ENCODE results near the gene GBF1. TPM values are rescaled to one million over a fixed set of nuclear protein-coding genes. Genes with fewer than 3 reads are reported as not detected.

Gene GBF1
- total RNA-seq, 1 donor from 2014 or later: 46.4 TPM

DNA sequence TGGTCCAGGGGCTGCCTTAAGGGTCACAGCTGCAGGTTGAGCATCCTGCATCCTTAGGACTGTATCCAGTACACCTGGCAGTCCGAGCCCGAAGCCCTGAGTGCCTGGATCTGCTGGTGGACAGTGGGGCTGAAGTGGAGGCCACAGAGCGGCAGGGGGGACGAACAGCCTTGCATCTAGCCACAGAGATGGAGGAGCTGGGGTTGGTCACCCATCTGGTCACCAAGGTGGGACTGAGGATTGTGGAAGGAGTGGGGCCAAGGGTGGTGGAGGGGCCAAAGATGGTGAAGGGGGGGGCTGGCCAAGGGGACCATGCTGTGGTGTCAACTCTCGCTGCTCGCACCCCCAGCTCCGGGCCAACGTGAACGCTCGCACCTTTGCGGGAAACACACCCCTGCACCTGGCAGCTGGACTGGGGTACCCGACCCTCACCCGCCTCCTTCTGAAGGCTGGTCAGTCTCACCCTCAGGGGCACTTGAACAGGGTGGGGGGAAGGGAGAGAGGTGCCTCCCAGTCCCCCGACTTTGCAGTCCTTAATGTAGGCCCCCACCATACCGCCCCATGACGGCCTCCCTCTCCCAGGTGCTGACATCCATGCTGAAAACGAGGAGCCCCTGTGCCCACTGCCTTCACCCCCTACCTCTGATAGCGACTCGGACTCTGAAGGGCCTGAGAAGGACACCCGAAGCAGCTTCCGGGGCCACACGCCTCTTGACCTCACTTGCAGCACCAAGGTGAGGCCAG is 155.4 kb downstream of the GBF1 start:
- intact Hi-C loops (cut with DNase I): loop anchor here (5.0 kb wide), 1 partner anchor 233 kb away; no protein-coding TSS in a partner anchor
- no peak for DNase-seq (ENCODE audit: low spot score)

DNA sequence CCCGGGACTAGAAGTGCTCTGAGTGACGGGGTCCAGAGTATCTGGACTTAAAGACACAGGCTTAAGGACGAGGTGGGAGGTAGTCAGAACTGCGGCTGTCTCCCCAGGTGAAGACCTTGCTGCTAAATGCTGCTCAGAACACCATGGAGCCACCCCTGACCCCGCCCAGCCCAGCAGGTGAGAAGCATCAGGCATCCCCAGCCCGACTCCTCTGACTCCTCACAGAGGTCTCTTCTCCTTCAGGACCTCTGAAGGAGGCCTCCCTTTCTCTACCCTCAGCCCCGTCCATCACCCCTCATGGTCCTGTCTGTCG is 156.0 kb downstream of the GBF1 start:
- no peak for DNase-seq (ENCODE audit: low spot score)
- intact Hi-C loops (cut with DNase I): loop anchor here (5.0 kb wide), 1 partner anchor 234 kb away; no protein-coding TSS in a partner anchor

DNA sequence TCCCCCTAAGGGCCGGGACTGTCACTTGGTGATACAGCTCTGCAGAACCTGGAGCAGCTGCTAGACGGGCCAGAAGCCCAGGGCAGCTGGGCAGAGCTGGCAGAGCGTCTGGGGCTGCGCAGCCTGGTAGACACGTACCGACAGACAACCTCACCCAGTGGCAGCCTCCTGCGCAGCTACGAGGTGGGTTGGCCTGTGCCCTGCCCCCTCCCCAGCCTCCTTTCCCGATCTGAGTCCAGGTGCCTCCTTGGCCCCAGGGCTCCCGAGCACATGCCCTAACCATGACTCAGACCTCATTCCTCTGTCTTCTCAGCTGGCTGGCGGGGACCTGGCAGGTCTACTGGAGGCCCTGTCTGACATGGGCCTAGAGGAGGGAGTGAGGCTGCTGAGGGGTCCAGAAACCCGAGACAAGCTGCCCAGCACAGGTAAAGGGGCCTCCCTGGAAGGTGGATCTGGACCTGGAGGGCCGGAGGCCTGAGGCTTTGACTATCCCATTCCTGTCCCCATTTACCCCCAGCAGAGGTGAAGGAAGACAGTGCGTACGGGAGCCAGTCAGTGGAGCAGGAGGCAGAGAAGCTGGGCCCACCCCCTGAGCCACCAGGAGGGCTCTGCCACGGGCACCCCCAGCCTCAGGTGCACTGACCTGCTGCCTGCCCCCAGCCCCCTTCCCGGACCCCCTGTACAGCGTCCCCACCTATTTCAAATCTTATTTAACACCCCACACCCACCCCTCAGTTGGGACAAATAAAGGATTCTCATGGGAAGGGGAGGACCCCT is 156.6 kb downstream of the GBF1 start:
- DNase-seq (ENCODE audit: low spot score): no peak
- intact Hi-C loops (cut with DNase I): loop anchor here (5.0 kb wide), 1 partner anchor 235 kb away; no protein-coding TSS in a partner anchor

DNA sequence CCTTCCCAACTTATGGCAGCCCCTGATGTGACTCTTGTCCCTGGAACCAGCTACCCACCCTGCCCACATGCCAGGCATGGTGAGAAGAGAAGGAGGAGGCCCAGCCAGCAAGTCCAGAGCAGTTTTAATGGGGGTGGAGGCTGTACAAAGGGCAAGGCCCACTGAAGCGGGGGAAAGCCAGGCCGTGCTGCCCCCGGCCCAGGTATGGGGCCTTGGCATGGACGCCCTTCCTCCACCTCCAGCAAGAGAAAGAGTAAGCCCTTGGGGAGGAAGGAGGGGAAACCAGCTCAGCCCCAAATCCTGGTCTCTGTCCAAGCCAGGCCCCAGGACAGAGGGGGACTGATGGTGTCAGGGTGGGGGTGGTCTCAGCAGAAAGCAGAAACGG is 157.2 kb downstream of the GBF1 start:
- DNase-seq (ENCODE audit: low spot score): no peak
- intact Hi-C loops (cut with DNase I): loop anchor here (5.0 kb wide), 1 partner anchor 235 kb away; no protein-coding TSS in a partner anchor

DNA sequence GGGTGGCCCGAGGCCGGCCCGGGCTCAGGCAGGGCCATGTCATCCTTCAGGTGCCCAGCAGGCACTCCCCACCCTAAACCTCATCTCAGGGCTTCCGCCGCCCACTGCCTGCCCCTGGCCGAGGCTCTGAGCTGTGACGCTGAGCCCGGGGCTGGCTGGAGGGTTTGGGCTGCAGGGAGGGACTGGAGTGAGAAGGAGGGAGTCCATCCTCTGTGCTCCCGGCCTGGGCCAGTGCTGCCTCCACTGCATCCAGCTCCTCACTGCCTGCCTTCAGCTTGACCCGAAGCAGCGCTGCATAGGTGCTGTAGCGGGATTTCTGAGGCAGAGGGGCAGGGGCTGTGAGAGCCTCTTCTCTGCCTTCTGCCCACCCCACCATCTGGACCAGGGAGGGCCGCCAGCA is 157.8 kb downstream of the GBF1 start:
- DNase-seq (ENCODE audit: low spot score): no peak
- intact Hi-C loops (cut with DNase I): loop anchor here (5.0 kb wide), 1 partner anchor 236 kb away; no protein-coding TSS in a partner anchor

DNA sequence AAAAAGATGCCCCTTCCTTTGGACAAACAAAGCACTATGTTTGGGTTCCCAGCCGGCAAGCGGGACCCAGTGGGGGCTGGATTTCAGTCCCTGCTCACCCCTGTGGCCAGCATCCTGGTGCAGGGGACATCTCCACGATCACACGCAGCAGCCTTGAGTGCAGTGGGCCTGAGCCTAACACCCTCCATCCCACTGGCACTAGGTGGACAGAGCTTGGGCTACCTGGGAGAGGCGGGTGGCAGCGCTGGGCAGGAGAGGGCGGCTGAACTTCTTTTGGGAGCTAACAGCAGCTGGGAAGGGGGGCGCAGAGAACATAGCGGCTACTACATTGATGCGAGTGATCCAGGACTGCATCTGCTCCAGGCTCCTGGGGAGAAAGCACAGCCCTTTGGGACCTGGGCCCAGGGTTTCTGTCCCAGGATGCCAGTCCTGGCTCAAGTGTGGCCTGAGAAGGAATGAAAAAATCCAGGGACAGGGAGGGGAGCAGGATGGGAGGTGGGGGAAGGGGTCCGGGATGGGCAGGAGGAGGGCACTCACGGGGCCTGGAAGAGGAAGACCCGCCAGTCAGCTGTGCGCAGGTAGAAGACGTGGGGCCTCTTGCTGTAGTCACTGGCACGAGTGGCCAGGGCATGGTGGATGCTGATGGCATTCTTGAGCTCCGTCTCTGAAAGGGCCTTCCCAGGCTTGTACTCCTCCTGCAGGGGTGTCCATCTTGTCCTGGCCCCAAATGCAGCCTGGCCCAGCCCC is 159.2 kb downstream of the GBF1 start:
- no peak for DNase-seq (ENCODE audit: low spot score)
- intact Hi-C loops (cut with DNase I): loop anchor here (5.0 kb wide), 1 partner anchor 237 kb away; no protein-coding TSS in a partner anchor

DNA sequence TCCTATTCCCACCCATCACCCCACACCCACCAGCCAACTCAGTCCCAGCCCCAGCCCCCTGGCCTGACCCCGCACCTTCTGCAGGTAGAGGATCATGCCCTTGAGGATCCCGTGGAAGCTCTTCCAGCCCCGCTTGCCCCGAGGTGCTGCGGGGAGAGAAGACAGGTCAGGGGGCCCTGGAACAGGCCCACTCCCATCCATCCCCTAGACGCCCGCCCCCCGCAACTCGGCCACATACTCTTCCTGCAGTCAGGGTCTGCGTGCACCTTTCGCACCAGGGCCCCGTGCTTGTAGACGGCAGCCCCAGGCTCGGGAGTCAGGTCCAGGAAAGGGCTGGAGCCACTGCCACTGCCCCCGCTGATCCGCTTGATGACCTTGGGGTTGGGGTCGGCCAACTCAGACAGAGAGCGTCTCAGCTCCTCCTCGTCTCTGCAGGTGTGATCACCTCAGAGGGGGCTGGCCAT is 159.8 kb downstream of the GBF1 start:
- intact Hi-C loops (cut with DNase I): no loop called here
- DNase-seq (ENCODE audit: low spot score): no peak

DNA sequence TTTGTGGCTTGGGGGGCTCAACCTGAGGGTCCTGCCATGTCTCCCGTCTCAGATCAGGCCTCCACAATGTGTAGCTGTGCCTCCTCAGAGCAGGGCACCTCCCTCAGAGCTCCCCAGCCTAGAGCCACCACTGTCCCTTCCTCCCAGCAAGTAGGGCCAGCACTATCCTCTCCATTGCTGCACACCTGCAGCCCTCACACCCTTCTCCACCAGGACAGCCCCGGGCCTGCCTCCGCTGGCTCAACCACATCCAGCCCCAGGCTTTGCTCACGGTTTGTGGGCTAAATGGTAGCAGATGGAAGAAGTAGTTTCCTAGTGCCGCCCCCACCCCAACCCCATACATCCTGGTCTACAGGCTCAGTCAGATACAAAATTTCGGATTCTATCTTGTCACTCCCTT is 160.3 kb downstream of the GBF1 start:
- DNase-seq (ENCODE audit: low spot score): no peak
- intact Hi-C loops (cut with DNase I): loop anchor here (2.0 kb wide), 1 partner anchor 19 kb away; no protein-coding TSS in a partner anchor

DNA sequence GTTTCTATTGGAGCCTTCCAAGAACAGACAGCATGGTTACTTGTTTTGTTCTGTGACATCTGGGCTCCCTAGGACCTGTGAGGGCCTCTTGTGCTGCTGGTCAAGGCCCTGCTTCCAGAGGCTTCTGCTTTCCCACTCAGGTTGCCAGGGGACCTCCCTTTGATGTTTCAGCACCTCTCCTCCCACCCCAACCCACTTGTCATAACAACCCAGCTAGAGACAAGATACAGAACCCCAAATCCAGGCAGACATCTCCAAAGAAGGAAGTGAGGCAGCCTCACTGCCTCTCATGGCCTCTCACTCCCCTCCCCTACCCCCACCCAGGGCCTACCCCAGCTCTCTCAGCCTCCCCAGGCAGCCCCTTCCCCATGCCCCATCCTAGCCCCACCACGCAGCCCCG is 161.5 kb downstream of the GBF1 start:
- intact Hi-C loops (cut with DNase I): loop anchor here (2.0 kb wide), 1 partner anchor 20 kb away; no protein-coding TSS in a partner anchor

DNA sequence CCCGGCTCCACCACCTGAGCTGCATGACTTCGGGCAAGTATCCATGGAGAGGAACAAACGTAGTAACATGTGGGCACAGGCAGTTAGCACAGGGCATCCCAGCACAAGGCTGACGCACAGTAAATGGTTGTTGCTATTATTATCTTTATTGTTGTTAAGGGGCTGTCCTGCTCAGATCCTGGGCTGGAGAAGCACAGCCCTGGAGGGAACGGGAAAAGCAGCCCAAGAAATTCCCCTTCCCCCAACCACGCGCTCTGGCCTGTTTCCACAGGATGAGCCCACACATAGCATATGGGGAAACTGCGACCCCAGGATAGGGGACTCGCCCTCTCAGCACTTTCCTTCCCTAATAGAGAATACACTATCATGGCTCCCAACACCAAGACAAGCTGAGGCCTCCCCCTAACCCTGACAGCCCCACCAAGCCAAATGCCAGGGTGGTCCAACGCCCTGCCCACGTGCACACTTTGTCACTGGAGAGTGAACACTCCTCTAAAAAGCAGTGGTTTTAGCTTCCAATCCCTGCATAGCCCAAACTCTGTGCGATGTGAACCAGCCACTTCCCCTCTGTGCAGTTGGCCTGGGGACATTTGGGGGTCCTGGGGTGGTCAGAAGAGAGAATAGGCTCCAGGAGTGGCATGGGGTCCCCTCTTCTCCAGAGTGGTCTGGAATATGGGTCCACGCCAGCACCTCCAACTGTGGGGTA is 162.2 kb downstream of the GBF1 start:
- intact Hi-C loops (cut with DNase I): loop anchor here (2.0 kb wide), 1 partner anchor 21 kb away; no protein-coding TSS in a partner anchor
- no peak for DNase-seq (ENCODE audit: low spot score)

More for the DNA sequence above, 161.5 kb downstream of the GBF1 start:
- no peak for DNase-seq (ENCODE audit: low spot score)

DNA sequence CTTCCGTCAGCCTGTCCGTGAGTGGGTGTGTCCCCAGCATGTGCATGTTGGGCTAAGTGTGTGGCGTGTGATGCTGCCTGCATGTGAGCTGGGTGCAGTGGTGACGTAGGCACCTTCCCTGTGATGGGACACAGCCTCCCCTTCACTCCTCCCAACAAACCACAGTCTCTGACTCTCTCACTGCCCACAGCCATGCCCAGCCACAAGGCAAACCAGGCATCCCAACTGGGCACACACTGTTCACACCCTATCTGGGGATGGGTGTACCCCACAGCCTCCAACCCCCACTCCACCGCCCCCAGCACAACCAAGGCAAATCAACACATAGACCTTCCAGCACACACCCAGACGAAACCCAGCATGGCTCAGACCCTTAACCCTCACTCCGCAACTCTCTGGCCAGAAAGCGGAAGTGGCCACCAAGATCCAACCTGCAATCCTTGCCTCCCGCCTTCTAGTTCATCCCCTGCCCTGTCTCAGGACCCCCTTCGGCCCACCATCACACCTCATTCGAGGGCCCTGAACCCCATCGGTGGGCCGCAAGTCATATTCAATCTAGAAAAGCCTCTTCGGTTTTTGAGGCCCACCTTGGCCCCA is 162.9 kb downstream of the GBF1 start:
- no peak for DNase-seq (ENCODE audit: low spot score)
- intact Hi-C loops (cut with DNase I): no loop called here

DNA sequence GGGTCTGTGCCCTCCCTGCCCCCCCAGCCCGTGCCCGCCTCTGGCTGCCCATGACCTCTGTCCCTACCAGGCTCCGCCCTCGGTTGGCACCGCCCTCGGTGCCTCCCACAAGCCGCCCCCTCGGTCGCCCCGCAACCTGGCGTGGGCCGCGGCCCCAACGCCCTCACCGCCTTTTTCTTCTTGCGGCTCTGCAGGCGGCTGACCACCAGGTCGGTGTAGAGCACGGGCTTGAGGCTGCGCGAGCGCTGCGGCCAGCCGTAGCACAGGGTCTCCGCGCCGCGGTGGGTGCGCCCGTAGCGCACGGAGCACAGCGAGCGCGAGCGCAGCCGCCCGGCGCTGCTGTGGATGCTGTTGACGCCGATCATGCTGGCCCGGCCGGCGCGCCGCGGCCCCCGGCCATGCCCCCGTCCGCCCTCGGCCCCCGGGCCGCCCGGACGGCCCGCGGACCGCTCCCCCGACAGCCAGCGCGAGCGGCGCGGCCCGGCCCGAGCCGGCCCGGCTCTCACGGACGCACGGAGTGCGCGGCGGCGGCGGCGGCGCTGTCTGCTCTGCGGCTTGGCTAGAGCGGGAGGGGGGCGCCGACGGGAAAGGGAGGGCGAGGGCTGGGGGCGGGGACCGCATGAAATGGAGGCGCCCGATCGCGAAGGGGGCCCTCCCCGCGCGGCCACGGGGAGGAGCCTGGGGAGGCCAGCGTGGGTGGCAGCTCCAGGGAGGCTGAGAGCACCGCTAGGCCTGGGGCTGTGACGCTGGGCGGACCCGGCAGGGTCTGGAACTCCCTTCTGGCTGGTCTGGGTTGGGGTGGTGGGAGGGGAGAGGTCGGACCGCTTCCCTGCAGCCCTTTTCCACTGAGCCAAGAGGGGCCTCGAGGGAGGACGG is 163.6 kb downstream of the GBF1 start:
- DNase-seq (ENCODE audit: low spot score): no peak
- intact Hi-C loops (cut with DNase I): no loop called here

DNA sequence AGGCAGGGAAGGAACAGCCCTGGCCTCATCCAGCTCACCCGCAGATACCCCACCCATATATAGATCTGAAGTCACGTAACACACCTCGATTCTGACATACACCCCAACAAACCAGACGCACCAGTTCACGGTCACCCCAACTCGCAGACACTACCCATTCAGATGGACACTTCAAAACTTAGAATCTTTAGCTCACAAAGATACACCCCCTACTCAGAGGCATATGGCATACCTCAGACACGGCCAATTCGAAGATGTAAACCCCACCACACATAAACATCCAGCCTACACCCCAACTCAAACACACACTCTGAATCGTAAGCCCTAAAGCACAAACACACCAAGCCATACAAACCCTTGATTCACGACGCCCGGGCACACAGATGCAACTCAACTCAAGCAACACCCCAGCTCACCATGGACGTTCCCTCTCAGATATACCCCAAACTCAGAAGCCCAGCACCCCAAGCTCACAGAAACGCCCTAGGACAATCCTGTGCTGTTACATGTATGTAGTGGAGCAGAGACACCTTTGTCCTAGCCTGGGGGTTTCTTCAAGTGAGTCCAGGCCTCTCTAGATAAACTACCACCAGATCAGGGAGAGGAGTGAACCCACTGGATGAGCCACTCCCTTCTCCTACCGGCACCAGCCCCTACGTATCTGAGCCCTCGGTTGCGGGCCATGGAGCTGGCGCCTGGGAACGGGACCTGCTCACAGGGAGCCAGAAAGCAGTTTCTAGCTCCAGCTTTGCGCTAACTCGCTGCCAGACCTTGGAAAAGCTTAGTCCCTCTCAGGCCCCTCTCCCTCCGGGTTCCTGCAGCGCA is 164.5 kb downstream of the GBF1 start:
- intact Hi-C loops (cut with DNase I): no loop called here
- no peak for DNase-seq (ENCODE audit: low spot score)

DNA sequence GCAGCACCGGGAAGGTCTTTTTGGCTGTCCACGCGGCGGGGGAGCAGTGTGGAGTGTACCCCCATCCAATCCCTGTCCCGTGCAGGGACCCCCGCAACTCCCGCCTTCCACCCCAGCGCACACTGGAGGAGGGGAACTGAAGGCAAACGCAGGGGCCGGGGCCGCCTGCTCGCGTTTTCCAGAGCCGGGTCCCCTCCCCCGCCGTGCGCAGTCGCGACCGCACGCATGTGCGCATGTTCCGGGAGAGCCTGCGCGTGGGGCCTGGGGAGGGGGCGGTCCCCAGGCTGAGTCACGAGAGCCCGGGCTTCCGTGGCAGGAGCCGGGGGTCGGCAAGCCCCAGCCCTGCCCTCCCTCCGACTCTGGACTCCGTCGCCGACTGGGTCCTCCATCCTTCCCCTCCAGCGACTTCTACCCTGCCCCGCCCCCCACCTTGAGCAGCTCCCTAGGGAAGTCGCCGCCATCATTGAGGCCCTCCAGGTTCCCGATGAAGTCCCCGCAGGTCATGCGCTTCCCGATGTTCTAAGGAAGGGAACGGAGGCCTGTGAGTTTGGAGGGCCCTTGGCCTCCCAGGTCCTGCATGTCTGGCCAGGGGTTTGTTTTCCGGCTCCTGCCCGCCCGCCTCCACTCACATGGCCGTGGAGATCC is 165.2 kb downstream of the GBF1 start:
- intact Hi-C loops (cut with DNase I): no loop called here
- no peak for DNase-seq (ENCODE audit: low spot score)

DNA sequence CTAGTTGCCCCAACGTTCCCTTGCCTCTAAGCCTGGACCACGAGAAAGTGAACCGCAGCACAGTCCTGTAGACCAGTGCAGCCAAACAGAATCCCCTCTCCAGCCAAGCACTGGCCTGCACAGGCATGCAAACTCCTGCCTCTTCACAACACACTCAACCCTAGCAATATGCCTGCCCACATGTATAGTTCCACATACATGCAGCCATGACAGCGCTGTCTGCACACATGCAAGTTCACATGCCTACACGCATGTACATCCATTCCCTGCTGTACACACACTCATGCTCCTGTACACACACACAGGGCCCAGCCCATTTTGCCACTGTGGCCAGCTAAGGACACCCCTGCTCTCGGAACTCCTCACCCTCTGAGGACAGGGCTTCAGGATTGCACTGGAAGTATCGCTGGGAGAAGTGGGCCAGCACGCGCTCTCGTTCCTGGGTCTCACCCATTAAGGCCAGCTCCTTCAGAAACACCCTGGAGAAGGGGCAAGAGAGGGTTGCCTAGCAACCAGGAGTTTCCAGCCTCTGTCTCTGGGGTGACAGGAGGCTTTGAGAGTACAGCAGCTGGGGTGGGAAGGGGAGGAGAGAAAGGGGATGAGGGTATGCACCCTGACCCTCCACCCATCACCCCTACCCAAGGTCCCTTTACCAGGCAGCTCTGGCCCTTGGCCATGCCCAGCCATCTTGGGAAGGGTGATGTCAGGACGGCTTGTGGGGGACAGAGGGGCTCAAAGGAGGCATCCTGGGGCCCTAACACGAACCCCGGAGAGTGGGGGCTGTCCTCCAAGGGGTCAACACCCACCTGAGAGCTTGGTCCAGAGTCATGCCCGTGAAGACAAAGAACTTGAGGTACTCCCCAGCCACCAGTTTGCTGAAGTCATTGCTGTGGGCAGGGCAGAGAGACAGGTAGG is 166.3 kb downstream of the GBF1 start:
- intact Hi-C loops (cut with DNase I): no loop called here

DNA sequence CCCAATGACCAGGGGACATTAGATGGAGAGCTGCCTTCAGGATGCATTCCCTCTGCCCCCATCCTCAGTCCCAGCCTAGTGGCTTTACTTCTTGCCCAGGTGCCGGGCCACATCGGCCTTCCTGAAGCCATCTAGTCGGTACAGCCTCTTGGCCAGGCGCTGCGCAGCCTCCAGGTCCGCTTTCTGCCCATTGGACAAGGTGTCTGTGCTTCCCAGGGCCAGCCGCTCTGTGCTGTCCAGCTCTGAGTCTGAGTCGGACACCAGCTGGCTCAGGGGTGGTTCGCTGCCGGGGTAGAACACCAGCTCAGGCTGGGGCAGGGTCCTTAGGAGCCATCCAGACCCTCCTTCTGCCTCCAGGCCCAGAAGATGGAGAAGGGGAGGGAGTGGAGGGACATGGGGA is 167.0 kb downstream of the GBF1 start:
- no peak for DNase-seq (ENCODE audit: low spot score)
- intact Hi-C loops (cut with DNase I): no loop called here

More for the DNA sequence above, 166.3 kb downstream of the GBF1 start:
- no peak for DNase-seq (ENCODE audit: low spot score)

Measured in cardiac septum (tissue), 1 donor.